DND-41 (cell line): ENCODE measurements around the gene MYH11.

ENCODE experiments used
- CTCF ChIP-seq: IDR thresholded peaks from 2 replicates; pipeline ENCODE4 v1.5.1; 2012; ENCODE audit warnings: borderline replicate concordance, low read length, moderate library complexity, mild to moderate bottlenecking; ENCODE audit not compliant: poor library complexity, severe bottlenecking; ENCODE audit errors: extremely low read depth
- EZH2 ChIP-seq: IDR thresholded peaks from 3 replicates; pipeline ENCODE4 v1.6.1; 2012; ENCODE audit warnings: borderline replicate concordance, low read depth, mild to moderate bottlenecking, moderate library complexity, low read length, inconsistent platforms; ENCODE audit not compliant: severe bottlenecking

GRCh38 chr16:15689290-15689689 lies 167.5 kb downstream of the MYH11 start:
- TF ChIP-seq CTCF, result no peak
- TF ChIP-seq EZH2, result no peak
